Thoracic aorta (tissue), 2 donors: ENCODE measurements around the gene FBXO24. TPM values are rescaled to one million over a fixed set of nuclear protein-coding genes. Genes with fewer than 3 reads are reported as not detected.

Source experiments
- ATAC-seq: fragments of 150-250 bp; one replicate; pipeline ENCODE4 v1.8.0; 2017; ENCODE audit warnings: low read depth; ENCODE audit not compliant: insufficient number of reproducible peaks, low FRiP score
- DNase-seq: peaks from one replicate; pipeline ENCODE4 v3.0.0-alpha.2; 2020; ENCODE audit warnings: low spot score
- H3K27ac ChIP-seq, 2 donors: fragments of 200-600 bp; sonication (generic); 1 replicate in 1 of 2; 2 replicates in 1 of 2; pipeline ENCODE4 v1.5.1; 2016; ENCODE audit warnings: mild to moderate bottlenecking in 2 of 2, moderate library complexity in 2 of 2
- H3K27me3 ChIP-seq: fragments of 200-600 bp; sonication (generic); replicated peaks from 2 replicates; pipeline ENCODE4 v1.6.0; 2016; ENCODE audit warnings: mild to moderate bottlenecking; ENCODE audit not compliant: insufficient read depth
- H3K36me3 ChIP-seq: fragments of 200-600 bp; sonication (generic); one replicate; pipeline ENCODE4 v1.5.1; 2016
- H3K4me1 ChIP-seq, 2 donors: fragments of 200-600 bp; sonication (generic); 1 replicate in 1 of 2; 2 replicates in 1 of 2; pipeline versions ENCODE4 v1.5.1 to v1.6.0; 2016; ENCODE audit warnings: low read depth in 2 of 2, mild to moderate bottlenecking in 1 of 2; ENCODE audit not compliant: control insufficient read depth in 1 of 2
- H3K4me3 ChIP-seq: fragments of 200-600 bp; sonication (generic); 2 replicates; pipeline ENCODE4 v1.5.1; 2016; ENCODE audit warnings: mild to moderate bottlenecking
- H3K9me3 ChIP-seq: fragments of 200-600 bp; sonication (generic); 2 replicates; pipeline ENCODE4 v1.5.1; 2016
- CTCF ChIP-seq: fragments of 200-600 bp; sonication (generic); IDR thresholded peaks from one replicate; pipeline ENCODE4 v1.5.1; 2019; ENCODE audit warnings: antibody characterized with exemption
- total RNA-seq, 2 donors: library from RNA; depleted of rRNA; stranded (reverse); fragments of >200 nt; gene quantifications; one replicate each; pipeline versions ENCODE4 v1.1.0 to v1.2.3, GENCODE V29; 2016

FBXO24 gene
- total RNA-seq, 2 donors from 2014 or later = not detected

GRCh38 chr7:100565133-100565571 is 21.0 kb upstream of the FBXO24 start:
- DNase-seq = no peak
- H3K27ac ChIP-seq = no peak overlapping the region
- no peak overlapping the region for H3K4me3 ChIP-seq
- TF ChIP-seq CTCF = no peak
- peaks cover 6 to 9% of the 10 kb centered on the region in 2 donors for H3K4me1 ChIP-seq
- ATAC-seq = no peak
- H3K36me3 ChIP-seq = peaks cover 17% of the 10 kb centered on the region
- H3K9me3 ChIP-seq = no peaks in the 10 kb centered on the region
- no peaks in the 10 kb centered on the region for H3K27me3 ChIP-seq

DNA sequence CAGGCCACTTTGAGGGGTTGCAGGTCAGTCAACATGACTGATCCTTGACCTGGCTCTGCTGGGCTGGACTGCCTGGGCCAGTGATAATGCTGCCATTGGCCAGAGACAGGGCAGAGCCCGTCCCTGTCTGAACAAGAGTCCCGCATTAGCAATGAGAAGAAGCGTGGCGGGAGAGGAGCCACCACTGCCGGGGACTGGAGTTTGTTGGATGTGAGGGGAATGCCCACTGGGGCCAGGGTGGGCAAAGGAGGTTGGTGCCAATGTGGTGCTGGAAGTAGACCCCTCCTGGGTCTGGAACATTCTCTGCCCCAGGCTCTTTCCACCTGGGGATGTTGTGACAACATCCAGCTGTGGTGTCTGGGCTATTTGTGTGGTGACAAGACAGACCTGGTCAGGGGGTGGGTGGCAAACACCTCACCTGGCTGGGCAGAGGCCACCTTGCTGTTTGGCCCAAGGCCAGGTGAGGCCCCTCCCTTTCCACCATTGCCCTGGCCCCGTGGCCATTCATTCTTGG is 20.1 kb upstream of the FBXO24 start:
- Histone ChIP-seq H3K4me3 (no peak overlapping the region), H3K27me3 (no peaks in the 10 kb centered on the region), H3K9me3 (no peaks in the 10 kb centered on the region), H3K36me3 (peaks cover 17% of the 10 kb centered on the region), H3K27ac (no peak overlapping the region), H3K4me1 (peaks cover 8 to 14% of the 10 kb centered on the region in 2 donors)
- no peak for TF ChIP-seq CTCF
- DNase-seq (no peak), ATAC-seq (no peak)

DNA sequence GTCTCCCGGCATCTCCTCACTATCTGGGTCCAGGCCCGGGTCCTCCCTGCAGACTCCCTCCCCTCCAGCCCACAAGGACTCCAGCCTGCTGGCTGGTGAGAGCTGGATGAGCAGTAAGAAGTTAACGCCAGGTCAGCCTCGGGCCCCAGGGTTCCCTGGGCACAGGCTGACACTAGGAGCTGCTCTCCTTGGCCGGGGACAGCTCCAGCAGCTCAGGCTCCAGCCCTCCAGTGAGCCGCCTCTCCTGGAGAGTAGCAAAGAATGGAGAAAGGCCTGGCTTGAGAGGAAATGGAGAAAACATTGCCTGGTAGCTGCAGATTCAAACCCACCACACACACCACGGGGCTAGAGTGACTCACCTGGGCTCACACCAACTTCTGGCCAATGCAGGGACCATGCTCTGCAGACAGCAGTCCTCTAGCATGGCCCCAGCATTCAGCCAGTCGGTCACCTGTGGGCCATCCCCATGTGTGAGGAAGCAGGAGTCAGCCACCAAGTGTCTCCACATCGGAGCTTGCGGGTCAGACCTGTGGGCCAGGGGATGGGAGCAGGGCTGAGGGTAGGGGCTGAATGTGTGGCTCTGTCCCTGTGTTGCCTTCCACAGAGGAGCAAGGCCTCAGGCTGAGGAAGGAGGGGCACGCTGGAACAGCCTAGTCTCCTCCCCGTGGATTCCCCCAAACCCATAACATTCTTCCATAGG is 18.9 kb upstream of the FBXO24 start:
- H3K4me3 ChIP-seq = no peak overlapping the region
- no peak overlapping the region for H3K27ac ChIP-seq
- peaks cover 13% of the 10 kb centered on the region for H3K36me3 ChIP-seq
- peaks cover 8 to 14% of the 10 kb centered on the region in 2 donors for H3K4me1 ChIP-seq
- ATAC-seq (no peak), DNase-seq (no peak)
- no peaks in the 10 kb centered on the region for H3K9me3 ChIP-seq
- no peak for TF ChIP-seq CTCF
- H3K27me3 ChIP-seq = no peaks in the 10 kb centered on the region

DNA sequence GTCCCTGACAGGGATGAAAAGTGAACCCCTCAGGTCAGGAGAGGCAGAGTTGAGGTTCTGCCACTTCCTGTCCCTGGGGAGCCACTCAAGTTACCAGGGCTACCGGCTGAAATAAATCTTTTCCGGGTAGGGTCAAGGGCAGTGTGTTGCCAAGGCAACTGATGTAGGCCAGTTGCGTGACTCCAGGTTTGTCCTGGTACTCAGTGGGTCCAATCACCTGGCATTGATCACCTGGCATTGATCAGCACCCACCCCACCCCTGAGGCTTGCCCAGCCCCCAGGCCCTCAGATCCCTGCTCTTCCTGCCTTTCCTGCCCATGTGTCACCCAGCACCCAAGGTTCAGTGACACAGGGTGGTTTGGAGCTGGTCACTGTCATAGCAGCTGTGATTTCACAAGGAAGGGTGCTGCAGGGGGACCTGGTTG is 18.4 kb upstream of the FBXO24 start:
- DNase-seq (no peak), ATAC-seq (no peak)
- Histone ChIP-seq H3K4me3 (no peak overlapping the region), H3K9me3 (no peaks in the 10 kb centered on the region), H3K27ac (no peak overlapping the region), H3K4me1 (peaks cover 8 to 14% of the 10 kb centered on the region in 2 donors), H3K36me3 (peaks cover 12% of the 10 kb centered on the region), H3K27me3 (no peaks in the 10 kb centered on the region)
- TF ChIP-seq CTCF = no peak

GRCh38 chr7:100568176-100568895 is 17.8 kb upstream of the FBXO24 start:
- H3K36me3 ChIP-seq = peaks cover 6% of the 10 kb centered on the region
- ATAC-seq = no peak
- H3K9me3 ChIP-seq = no peaks in the 10 kb centered on the region
- H3K27ac ChIP-seq = no peak overlapping the region
- no peak for TF ChIP-seq CTCF
- H3K4me1 ChIP-seq = peaks cover 8 to 14% of the 10 kb centered on the region in 2 donors
- H3K27me3 ChIP-seq = no peaks in the 10 kb centered on the region
- H3K4me3 ChIP-seq = no peak overlapping the region
- DNase-seq = no peak
